Type B pancreatic cell (in vitro differentiated cells): ENCODE data around the gene LGMN. TPM values are rescaled to one million over a fixed set of nuclear protein-coding genes. Genes with fewer than 3 reads are reported as not detected.

Source experiments
- DNase-seq: peaks from one replicate; pipeline ENCODE4 v3.0.0; 2021; ENCODE audit warnings: mixed read lengths; ENCODE audit not compliant: unreplicated experiment; ENCODE audit errors: extremely low spot score
- H3K27ac Mint-ChIP-seq: 2 replicates; pipeline ENCODE4 v1.8.0; 2021; ENCODE audit warnings: mild to moderate bottlenecking, mixed read lengths
- H3K27me3 Mint-ChIP-seq: 2 replicates; pipeline ENCODE4 v1.8.0; 2021; ENCODE audit warnings: mixed read lengths
- H3K36me3 Mint-ChIP-seq: 2 replicates; pipeline ENCODE4 v1.8.0; 2021; ENCODE audit warnings: mixed read lengths
- H3K4me1 Mint-ChIP-seq: one replicate; pipeline ENCODE4 v1.8.0; 2021; ENCODE audit warnings: mixed read lengths; ENCODE audit not compliant: unreplicated experiment
- H3K4me3 Mint-ChIP-seq: 2 replicates; pipeline ENCODE4 v1.8.0; 2021; ENCODE audit warnings: mild to moderate bottlenecking, mixed read lengths
- H3K9me3 Mint-ChIP-seq: 2 replicates; pipeline ENCODE4 v1.8.0; 2021; ENCODE audit warnings: mixed read lengths
- total RNA-seq: library from RNA; stranded (reverse); gene quantifications from 2 replicates; pipeline ENCODE4 v1.2.1, GENCODE V29; 2021; ENCODE audit warnings: low replicate concordance
- TF ChIP-seq, protein P1 (sequence below): fragments of 200-600 bp; sonication (generic); conservative IDR thresholded peaks from 2 replicates; pipeline ENCODE4 v1.5.0; 2021; ENCODE audit warnings: antibody characterized with exemption, mild to moderate bottlenecking

LGMN gene
- total RNA-seq, 1 donor from 2014 or later: 71.2 TPM

DNA sequence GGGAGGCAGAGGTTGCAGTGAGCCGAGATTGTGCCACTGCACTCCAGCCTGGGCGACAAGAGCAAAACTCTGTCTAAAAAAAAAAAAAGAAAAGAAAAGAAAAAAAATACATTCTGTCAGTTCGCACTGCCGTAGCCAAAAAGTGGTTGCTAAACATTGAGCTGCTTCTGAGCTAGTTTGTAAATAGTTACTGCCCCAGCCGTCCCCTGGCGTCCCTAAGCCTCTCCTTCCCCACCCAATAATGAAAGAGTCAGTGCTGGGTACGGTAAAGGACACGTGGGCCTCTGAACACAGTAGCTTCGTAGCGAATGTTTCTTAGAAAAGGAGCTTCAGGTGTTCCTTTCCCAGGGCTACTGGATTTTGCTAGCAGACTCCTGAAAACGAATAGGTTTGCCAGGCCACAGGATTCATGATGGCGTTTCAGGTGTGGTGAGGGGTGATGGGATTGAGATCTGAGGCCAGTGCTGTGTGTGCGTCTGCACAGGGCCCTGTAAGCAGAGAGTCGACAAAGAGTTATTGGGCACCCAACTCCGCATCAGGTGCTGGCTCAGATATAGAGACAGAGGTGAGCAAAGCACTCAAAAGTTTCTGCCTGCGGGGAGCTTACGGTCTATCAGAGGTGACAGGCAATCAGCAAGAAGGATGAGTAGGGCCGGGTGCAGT, 94.1 kb downstream of the LGMN start:
- no peaks in the 10 kb centered on the region for H3K4me1 Mint-ChIP-seq
- no peaks in the 10 kb centered on the region for H3K9me3 Mint-ChIP-seq
- peaks cover 5% of the 10 kb centered on the region for H3K36me3 Mint-ChIP-seq
- no peaks in the 10 kb centered on the region for H3K27me3 Mint-ChIP-seq
- TF ChIP-seq, protein P1, sequence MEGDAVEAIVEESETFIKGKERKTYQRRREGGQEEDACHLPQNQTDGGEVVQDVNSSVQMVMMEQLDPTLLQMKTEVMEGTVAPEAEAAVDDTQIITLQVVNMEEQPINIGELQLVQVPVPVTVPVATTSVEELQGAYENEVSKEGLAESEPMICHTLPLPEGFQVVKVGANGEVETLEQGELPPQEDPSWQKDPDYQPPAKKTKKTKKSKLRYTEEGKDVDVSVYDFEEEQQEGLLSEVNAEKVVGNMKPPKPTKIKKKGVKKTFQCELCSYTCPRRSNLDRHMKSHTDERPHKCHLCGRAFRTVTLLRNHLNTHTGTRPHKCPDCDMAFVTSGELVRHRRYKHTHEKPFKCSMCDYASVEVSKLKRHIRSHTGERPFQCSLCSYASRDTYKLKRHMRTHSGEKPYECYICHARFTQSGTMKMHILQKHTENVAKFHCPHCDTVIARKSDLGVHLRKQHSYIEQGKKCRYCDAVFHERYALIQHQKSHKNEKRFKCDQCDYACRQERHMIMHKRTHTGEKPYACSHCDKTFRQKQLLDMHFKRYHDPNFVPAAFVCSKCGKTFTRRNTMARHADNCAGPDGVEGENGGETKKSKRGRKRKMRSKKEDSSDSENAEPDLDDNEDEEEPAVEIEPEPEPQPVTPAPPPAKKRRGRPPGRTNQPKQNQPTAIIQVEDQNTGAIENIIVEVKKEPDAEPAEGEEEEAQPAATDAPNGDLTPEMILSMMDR: no peak
- no peak overlapping the region for H3K27ac Mint-ChIP-seq
- H3K4me3 Mint-ChIP-seq: no peak overlapping the region
- no peak for DNase-seq

Other genes starting within 250 kb of the LGMN start
- gene RIN3, start 234.8 kb downstream of the LGMN start, total RNA-seq: 11.3 and 12.9 TPM in 2 replicates
- gene GOLGA5, start 45.7 kb upstream of the LGMN start, total RNA-seq: 27.6 and 38.1 TPM in 2 replicates
- 1,527 and 3,424 TPM in 2 replicates for gene CHGA, start 174.5 kb upstream of the LGMN start, total RNA-seq